GM20000 (cell line): Measurements from ENCODE around the gene XPO5.

Experiments
- DNase-seq: peaks from one replicate; pipeline ENCODE4 v3.0.0; 2012; ENCODE audit warnings: low spot score
- CTCF ChIP-seq: IDR thresholded peaks from 2 replicates; pipeline ENCODE4 v1.5.1; 2012; ENCODE audit warnings: mild to moderate bottlenecking, control low read depth; ENCODE audit errors: extremely low read depth, missing control alignments

Gene XPO5

GRCh38 chr6:43621078-43621835 is 45.4 kb upstream of the XPO5 start:
- no peak for DNase-seq
- no peak for TF ChIP-seq CTCF

- no peak for TF ChIP-seq CTCF
- DNase-seq: no peak
These were observed 41.1 kb upstream of the XPO5 start for GRCh38 chr6:43616725-43617472.

- TF ChIP-seq CTCF: no peak
- DNase-seq: no peak
These were observed 38.5 kb upstream of the XPO5 start for GRCh38 chr6:43614396-43614730.

- no peak for TF ChIP-seq CTCF
- DNase-seq: no peak
These were observed 38.0 kb upstream of the XPO5 start for GRCh38 chr6:43613721-43614395.

- no peak for DNase-seq
- no peak for TF ChIP-seq CTCF
These were observed 34.6 kb upstream of the XPO5 start for GRCh38 chr6:43610431-43610830.

- no peak for TF ChIP-seq CTCF
- DNase-seq: no peak
These were observed 33.6 kb upstream of the XPO5 start for GRCh38 chr6:43609402-43609801.

- TF ChIP-seq CTCF: no peak
- DNase-seq: no peak
These were observed 33.0 kb upstream of the XPO5 start for GRCh38 chr6:43608807-43609206.
